Keratinocyte (primary cell): Measurements from ENCODE around the gene MS4A6E. TPM values are rescaled to one million over a fixed set of nuclear protein-coding genes. Genes with fewer than 3 reads are reported as not detected.

Experiments
- DNase-seq: peaks from one replicate; pipeline ENCODE4 v3.0.0-alpha.2; 2011; ENCODE audit warnings: low read depth, missing footprints, low spot score
- FAIRE-seq: peaks from 2 replicates; lab custom pipeline; 2011; peaks lifted over from hg19 to GRCh38; lab: Jason Lieb, UNC
- H2AFZ ChIP-seq: 2 replicates; pipeline ENCODE4 v1.6.0; 2012; ENCODE audit warnings: low read length, control low read depth, inconsistent platforms; ENCODE audit not compliant: control insufficient read depth
- H3K27ac ChIP-seq: 2 replicates; pipeline ENCODE4 v1.5.1; 2011; ENCODE audit warnings: low read length; ENCODE audit not compliant: control insufficient read depth, insufficient read depth
- H3K27me3 ChIP-seq: 3 replicates; pipeline ENCODE4 v1.6.0; 2011; ENCODE audit warnings: low read length; ENCODE audit not compliant: control insufficient read depth, insufficient read depth; ENCODE audit errors: extremely low read depth
- H3K36me3 ChIP-seq, 2 experiments: 2 replicates in 1 of 2; 3 replicates in 1 of 2; pipeline ENCODE4 v1.5.1; 2011; ENCODE audit warnings: low read length in 2 of 2, mild to moderate bottlenecking in 1 of 2; ENCODE audit not compliant: control insufficient read depth in 2 of 2, insufficient read depth in 2 of 2; ENCODE audit errors: extremely low read depth in 1 of 2
- H3K4me1 ChIP-seq: 3 replicates; pipeline ENCODE4 v1.5.1; 2011; ENCODE audit warnings: low read length; ENCODE audit not compliant: control insufficient read depth, insufficient read depth; ENCODE audit errors: extremely low read depth
- H3K4me2 ChIP-seq: 3 replicates; pipeline ENCODE4 v1.6.0; 2011; ENCODE audit warnings: low read depth, low read length; ENCODE audit not compliant: control insufficient read depth, insufficient read depth; ENCODE audit errors: extremely low read depth
- H3K4me3 ChIP-seq, 3 experiments: fragments of 200-600 bp in 1 of 3; sonication (generic) in 1 of 3; 2 replicates in 2 of 3; 3 replicates in 1 of 3; pipeline ENCODE4 v1.5.1; 2011 to 2016; ENCODE audit warnings: low read length in 3 of 3, mild to moderate bottlenecking in 3 of 3, control low read depth in 2 of 3, inconsistent platforms in 1 of 3, low read depth in 1 of 3, mixed read lengths in 1 of 3, mixed run types in 1 of 3, moderate library complexity in 1 of 3; ENCODE audit not compliant: control insufficient read depth in 2 of 3, insufficient read depth in 2 of 3; ENCODE audit errors: extremely low read depth in 1 of 3
- H3K79me2 ChIP-seq: 2 replicates; pipeline ENCODE4 v1.6.0; 2012; ENCODE audit warnings: low read length; ENCODE audit not compliant: control insufficient read depth, insufficient read depth
- H3K9ac ChIP-seq: 3 replicates; pipeline ENCODE4 v1.6.0; 2011; ENCODE audit warnings: low read length; ENCODE audit not compliant: control insufficient read depth, insufficient read depth; ENCODE audit errors: extremely low read depth
- H3K9me1 ChIP-seq: 3 replicates; pipeline ENCODE4 v1.6.0; 2011; ENCODE audit warnings: low read length; ENCODE audit not compliant: control insufficient read depth, insufficient read depth; ENCODE audit errors: extremely low read depth
- H3K9me3 ChIP-seq: 2 replicates; pipeline ENCODE4 v1.5.1; 2012; ENCODE audit warnings: low read depth, low read length; ENCODE audit not compliant: control insufficient read depth
- H4K20me1 ChIP-seq: 3 replicates; pipeline ENCODE4 v1.6.0; 2011; ENCODE audit warnings: low read length; ENCODE audit not compliant: control insufficient read depth, insufficient read depth; ENCODE audit errors: extremely low read depth
- EZH2 ChIP-seq: IDR thresholded peaks from one replicate; pipeline ENCODE4 v1.6.1; 2012; ENCODE audit warnings: inconsistent platforms, mild to moderate bottlenecking, low read length, moderate library complexity
- dilution Hi-C: fragments of 300-500 bp; cut with MboI; formaldehyde crosslinking; loops from one replicate; pipeline ENCODE4 v1.7.0; 2020; ENCODE audit warnings: low sequenced_read_pairs; ENCODE audit not compliant: extremely low pct_ligation_motif_present
- polyA plus RNA-seq, 5 experiments: library from polyadenylated mRNA; depleted of rRNA in 3 of 5; stranded (reverse) in 3 of 5; stranded (forward) in 1 of 5; unstranded in 1 of 5; fragments of >200 nt; gene quantifications; 1 replicate in 1 of 5; 2 replicates in 3 of 5; 3 replicates in 1 of 5; pipeline versions ENCODE4 v1.2.1 to v1.2.3, GENCODE V29; 2011 to 2012; ENCODE audit warnings: missing spikeins in 2 of 5, low read depth in 1 of 5, low replicate concordance in 1 of 5
- TF ChIP-seq, protein P1 (sequence below), 3 experiments: IDR thresholded peaks in 1 of 3; conservative IDR thresholded peaks in 1 of 3; optimal IDR thresholded peaks in 1 of 3; 2 replicates in 2 of 3; 3 replicates in 1 of 3; pipeline versions ENCODE3 to v1.5.1; 2011; ENCODE audit warnings: low read length in 3 of 3, mild to moderate bottlenecking in 3 of 3, moderate library complexity in 2 of 3, control low read depth in 1 of 3, inconsistent platforms in 1 of 3; ENCODE audit not compliant: insufficient read depth in 2 of 3; ENCODE audit errors: extremely low read depth in 1 of 3

MS4A6E gene
- polyA plus RNA-seq, 1 donor (not counting 4 experiments of a cell fraction or from before 2014, with no cell fraction given), result not detected

DNA sequence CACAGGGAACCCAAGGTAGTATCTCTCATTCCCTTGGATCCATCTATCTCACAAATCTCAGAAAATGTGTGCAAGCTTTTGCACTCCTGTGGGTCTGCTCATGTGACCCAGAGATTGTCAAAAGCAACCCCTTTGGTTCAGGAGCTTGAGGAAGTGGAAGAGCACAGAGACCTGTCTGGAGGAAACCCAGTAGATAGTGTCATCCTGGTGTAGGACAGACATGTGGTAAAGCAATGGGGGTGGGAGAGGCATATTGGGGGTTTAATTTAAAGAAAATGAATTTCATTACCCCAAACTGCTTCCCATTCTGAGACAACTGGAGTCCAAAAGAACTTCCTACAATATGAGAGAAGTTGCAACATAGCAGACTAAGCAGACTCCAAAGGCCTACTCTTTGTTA lies 63.4 kb downstream of the MS4A6E start:
- Histone ChIP-seq H2AFZ (no peak overlapping the region), H3K9me3 (no peaks in the 10 kb centered on the region), H3K4me3 (no peak overlapping the region), H3K9me1 (no peaks in the 10 kb centered on the region), H4K20me1 (no peaks in the 10 kb centered on the region), H3K79me2 (no peaks in the 10 kb centered on the region), H3K9ac (no peak overlapping the region), H3K36me3 (no peaks in the 10 kb centered on the region), H3K4me1 (no peaks in the 10 kb centered on the region), H3K27me3 (no peaks in the 10 kb centered on the region), H3K27ac (no peak overlapping the region), H3K4me2 (no peak overlapping the region)
- TF ChIP-seq EZH2, result no peak
- TF ChIP-seq, protein P1, sequence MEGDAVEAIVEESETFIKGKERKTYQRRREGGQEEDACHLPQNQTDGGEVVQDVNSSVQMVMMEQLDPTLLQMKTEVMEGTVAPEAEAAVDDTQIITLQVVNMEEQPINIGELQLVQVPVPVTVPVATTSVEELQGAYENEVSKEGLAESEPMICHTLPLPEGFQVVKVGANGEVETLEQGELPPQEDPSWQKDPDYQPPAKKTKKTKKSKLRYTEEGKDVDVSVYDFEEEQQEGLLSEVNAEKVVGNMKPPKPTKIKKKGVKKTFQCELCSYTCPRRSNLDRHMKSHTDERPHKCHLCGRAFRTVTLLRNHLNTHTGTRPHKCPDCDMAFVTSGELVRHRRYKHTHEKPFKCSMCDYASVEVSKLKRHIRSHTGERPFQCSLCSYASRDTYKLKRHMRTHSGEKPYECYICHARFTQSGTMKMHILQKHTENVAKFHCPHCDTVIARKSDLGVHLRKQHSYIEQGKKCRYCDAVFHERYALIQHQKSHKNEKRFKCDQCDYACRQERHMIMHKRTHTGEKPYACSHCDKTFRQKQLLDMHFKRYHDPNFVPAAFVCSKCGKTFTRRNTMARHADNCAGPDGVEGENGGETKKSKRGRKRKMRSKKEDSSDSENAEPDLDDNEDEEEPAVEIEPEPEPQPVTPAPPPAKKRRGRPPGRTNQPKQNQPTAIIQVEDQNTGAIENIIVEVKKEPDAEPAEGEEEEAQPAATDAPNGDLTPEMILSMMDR (optimal IDR thresholded peaks at IDR 0.05 in 1 of 3, IDR thresholded peaks at IDR 0.05 in 1 of 3, conservative IDR thresholded peaks at IDR 0.05 in 1 of 3; ENCODE audit: extremely low read depth in 1 of 3, insufficient read depth in 2 of 3, low read length in 3 of 3), result no peak
- DNase-seq (no peak), FAIRE-seq (no peak)
- dilution Hi-C loops, result no loop called here

Other genes starting within 250 kb of the MS4A6E start
- not detected in 3 replicates for gene MS4A2, start 238.6 kb upstream of the MS4A6E start, polyA plus RNA-seq
- not detected in 3 replicates for gene MS4A6A, start 144.2 kb upstream of the MS4A6E start, polyA plus RNA-seq
- gene MS4A4E, start 84.1 kb upstream of the MS4A6E start, polyA plus RNA-seq, result not detected in 3 replicates
- gene MS4A4A, start 46.6 kb upstream of the MS4A6E start, polyA plus RNA-seq, result not detected in 3 replicates
- gene MS4A7, start 51.3 kb downstream of the MS4A6E start, polyA plus RNA-seq, result not detected in 3 replicates
- gene MS4A14, start 69.2 kb downstream of the MS4A6E start, polyA plus RNA-seq, result not detected in 3 replicates
- not detected in 3 replicates for gene MS4A5, start 102.3 kb downstream of the MS4A6E start, polyA plus RNA-seq
- 0.06 to 0.82 TPM (median 0.07 TPM) in 3 replicates for gene MS4A1, start 128.6 kb downstream of the MS4A6E start, polyA plus RNA-seq
- not detected in 3 replicates for gene MS4A12, start 165.5 kb downstream of the MS4A6E start, polyA plus RNA-seq
- gene MS4A13, start 188.1 kb downstream of the MS4A6E start, polyA plus RNA-seq, result not detected in 3 replicates